H54 (cell line): ENCODE measurements around the gene ARL5A.
"Not testable (repeated sequence)": the region's sequence is repeated elsewhere in the genome, so short reads cannot be mapped to it uniquely, and the experiment has no call there.

Source experiments
- DNase-seq: peaks from one replicate; pipeline ENCODE4 v3.0.0; 2011; ENCODE audit warnings: low spot score, mixed read lengths; ENCODE audit not compliant: insufficient read length
- FAIRE-seq: peaks from 3 replicates; lab custom pipeline; 2011; peaks lifted over from hg19 to GRCh38; lab: Jason Lieb, UNC
- POLR2A ChIP-seq: IDR thresholded peaks from 2 replicates; pipeline ENCODE4 v1.6.1; 2011; ENCODE audit warnings: low read depth, mild to moderate bottlenecking, low read length

The ARL5A gene

GRCh38 chr2:151795646-151796240 is 32.5 kb downstream of the ARL5A start:
- no peak for FAIRE-seq
- no peak for DNase-seq
- TF ChIP-seq POLR2A, result no peak

GRCh38 chr2:151794422-151794821 is 33.8 kb downstream of the ARL5A start:
- FAIRE-seq, result not testable (repeated sequence)

DNA sequence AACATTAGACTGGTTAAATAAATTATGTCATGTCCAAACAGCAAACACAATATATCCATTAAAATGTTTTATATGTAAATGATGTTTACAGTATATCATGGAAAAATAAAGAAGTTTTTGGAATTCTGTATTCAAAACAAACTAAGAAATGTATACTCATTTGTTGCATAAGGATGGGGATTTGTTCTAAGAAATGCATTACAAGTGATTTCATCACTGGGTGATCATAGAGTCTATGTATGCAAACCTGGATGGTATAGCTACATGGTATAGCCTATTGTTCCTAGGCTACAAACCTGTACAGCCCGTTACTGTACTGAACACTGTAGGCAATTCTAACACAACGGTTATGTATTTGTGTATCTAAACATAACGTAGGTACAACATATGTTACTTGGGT is 35.1 kb downstream of the ARL5A start:
- TF ChIP-seq POLR2A, result no peak
- DNase-seq (no peak), FAIRE-seq (peak; percentile 20)

More at GRCh38 chr2:151794422-151794821, 33.8 kb downstream of the ARL5A start:
- DNase-seq, result not testable (repeated sequence)

DNA sequence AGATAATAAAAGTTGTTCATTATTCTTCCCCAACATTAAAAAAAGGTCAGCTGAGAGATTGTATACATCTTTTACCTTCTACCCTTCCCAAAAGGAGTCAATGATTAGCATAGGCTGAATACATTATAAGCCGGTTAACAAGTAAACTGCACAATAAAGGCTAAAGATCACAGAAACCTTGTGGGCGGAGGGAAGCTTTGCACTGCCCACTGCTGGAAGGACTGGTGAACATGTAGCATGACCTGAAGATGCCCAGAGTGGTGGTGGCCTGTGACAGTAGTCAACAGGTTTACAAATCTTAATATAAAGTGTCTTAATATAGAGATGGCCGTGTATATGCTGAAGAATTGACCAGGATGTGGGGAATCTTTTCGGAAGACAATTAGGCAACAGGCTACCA is 35.6 kb downstream of the ARL5A start:
- no peak for TF ChIP-seq POLR2A
- no peak for FAIRE-seq
- DNase-seq, result no peak

DNA sequence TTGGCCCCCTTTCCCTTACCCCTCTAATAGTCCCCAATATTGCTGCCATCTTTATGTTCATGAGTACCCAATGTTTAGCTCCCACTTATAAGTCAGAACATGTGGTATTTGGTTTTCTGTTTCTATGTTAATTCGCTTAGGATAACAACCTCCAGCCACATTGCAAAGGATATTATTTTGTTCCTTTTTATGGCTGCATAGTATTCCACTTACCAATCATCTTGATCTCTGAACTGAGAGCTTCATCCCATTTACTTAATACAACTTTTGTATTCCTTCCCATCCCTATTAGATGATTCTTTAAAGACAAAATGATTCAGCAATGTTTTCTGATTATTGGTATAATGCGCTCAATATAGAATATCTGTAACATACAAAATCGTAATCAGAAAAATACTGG is 36.7 kb downstream of the ARL5A start:
- no peak for FAIRE-seq
- TF ChIP-seq POLR2A, result no peak
- no peak for DNase-seq

- DNase-seq (no peak), FAIRE-seq (no peak)
- TF ChIP-seq POLR2A, result no peak
Measured at GRCh38 chr2:151790689-151791088, 37.5 kb downstream of the ARL5A start.

- no peak for FAIRE-seq
- no peak for TF ChIP-seq POLR2A
- no peak for DNase-seq
Measured at GRCh38 chr2:151789055-151789834, 39.0 kb downstream of the ARL5A start.

GRCh38 chr2:151786483-151786882 is 41.7 kb downstream of the ARL5A start:
- DNase-seq, result no peak
- FAIRE-seq, result no peak
- TF ChIP-seq POLR2A, result no peak

GRCh38 chr2:151786077-151786476 is 42.1 kb downstream of the ARL5A start:
- FAIRE-seq, result no peak

GRCh38 chr2:151783133-151783520 is 45.1 kb downstream of the ARL5A start:
- no peak for TF ChIP-seq POLR2A
- no peak for DNase-seq
- no peak for FAIRE-seq

More at GRCh38 chr2:151786077-151786476, 42.1 kb downstream of the ARL5A start:
- no peak for TF ChIP-seq POLR2A
- DNase-seq, result no peak

DNA sequence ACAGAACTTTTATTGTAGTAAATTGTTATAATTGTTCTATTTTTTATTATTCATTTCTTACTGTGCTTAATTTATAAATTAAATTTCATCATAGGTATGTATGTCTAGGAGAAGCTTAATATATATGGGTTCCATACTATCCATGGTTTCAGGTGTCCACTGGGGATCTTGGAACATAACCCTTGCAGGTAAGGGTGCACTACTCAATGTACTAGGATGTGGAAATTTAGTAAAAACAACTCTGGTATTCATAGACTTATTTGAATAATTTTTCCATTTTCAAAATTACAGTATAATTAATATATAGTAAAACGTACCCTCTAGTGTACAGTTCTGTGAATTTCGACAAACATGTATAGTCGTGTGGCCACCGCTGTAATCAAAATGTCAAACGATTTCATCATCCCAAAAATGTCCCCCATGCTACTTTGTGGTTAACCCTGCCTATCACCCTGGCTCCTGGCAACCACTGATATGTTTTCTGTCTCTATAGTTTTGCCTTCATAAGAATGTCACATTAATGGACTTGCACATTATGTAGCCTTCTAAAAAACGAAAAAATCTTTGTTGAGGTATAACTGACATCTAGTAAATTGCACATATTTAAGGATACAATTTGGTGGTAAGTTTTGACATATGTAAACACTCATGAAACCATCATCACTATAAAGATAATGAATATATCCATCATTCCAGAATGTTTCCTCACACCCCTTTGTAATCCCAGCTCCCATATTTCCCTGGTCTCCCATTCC is 45.7 kb downstream of the ARL5A start:
- DNase-seq (no peak), FAIRE-seq (no peak)

GRCh38 chr2:151781642-151782041 is 46.6 kb downstream of the ARL5A start:
- no peak for FAIRE-seq
- DNase-seq, result no peak
- TF ChIP-seq POLR2A, result no peak

More for the DNA sequence above, 45.7 kb downstream of the ARL5A start:
- no peak for TF ChIP-seq POLR2A

- no peak for TF ChIP-seq POLR2A
- FAIRE-seq, result no peak
- DNase-seq, result no peak
Measured at GRCh38 chr2:151780938-151781337, 47.3 kb downstream of the ARL5A start.

- TF ChIP-seq POLR2A, result no peak
- no peak for FAIRE-seq
- no peak for DNase-seq
Measured at GRCh38 chr2:151777935-151778334, 50.3 kb downstream of the ARL5A start.
